ENCODE results near the gene CYSLTR1. TPM values are rescaled to one million over a fixed set of nuclear protein-coding genes. Genes with fewer than 3 reads are reported as not detected.
"Not testable (repeated sequence)": the region's sequence is repeated elsewhere in the genome, so short reads cannot be mapped to it uniquely, and the experiment has no call there.

The CYSLTR1 gene
- total RNA-seq, 2 experiments from 2014 or later: 0.29 to 0.45 TPM

GRCh38 chrX:78314561-78314960 lies 12.8 kb downstream of the CYSLTR1 start:
- Mint-ChIP-seq H3K27ac (no peak overlapping the region), H3K27me3 (no peaks in the 10 kb centered on the region), H3K36me3 (ENCODE audit: low read depth) (no peaks in the 10 kb centered on the region), H3K4me1 (ENCODE audit: low read depth) (peaks cover 20% of the 10 kb centered on the region), H3K9me3 (peaks cover 2% of the 10 kb centered on the region), H3K4me3 (no peak overlapping the region)
- intact Hi-C loops (cut with micrococcal nuclease): no loop called here
- peak; percentile 32 for DNase-seq
- ATAC-seq: peak; percentile 92
- CTCF ChIA-PET: interaction anchor here (1.2 kb wide), 1 partner anchor 70 kb away, joined by 3 read pairs; no protein-coding TSS in a partner anchor
- POLR2A ChIA-PET: no interaction called here
- TF ChIP-seq, protein P1, sequence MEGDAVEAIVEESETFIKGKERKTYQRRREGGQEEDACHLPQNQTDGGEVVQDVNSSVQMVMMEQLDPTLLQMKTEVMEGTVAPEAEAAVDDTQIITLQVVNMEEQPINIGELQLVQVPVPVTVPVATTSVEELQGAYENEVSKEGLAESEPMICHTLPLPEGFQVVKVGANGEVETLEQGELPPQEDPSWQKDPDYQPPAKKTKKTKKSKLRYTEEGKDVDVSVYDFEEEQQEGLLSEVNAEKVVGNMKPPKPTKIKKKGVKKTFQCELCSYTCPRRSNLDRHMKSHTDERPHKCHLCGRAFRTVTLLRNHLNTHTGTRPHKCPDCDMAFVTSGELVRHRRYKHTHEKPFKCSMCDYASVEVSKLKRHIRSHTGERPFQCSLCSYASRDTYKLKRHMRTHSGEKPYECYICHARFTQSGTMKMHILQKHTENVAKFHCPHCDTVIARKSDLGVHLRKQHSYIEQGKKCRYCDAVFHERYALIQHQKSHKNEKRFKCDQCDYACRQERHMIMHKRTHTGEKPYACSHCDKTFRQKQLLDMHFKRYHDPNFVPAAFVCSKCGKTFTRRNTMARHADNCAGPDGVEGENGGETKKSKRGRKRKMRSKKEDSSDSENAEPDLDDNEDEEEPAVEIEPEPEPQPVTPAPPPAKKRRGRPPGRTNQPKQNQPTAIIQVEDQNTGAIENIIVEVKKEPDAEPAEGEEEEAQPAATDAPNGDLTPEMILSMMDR (IDR thresholded peaks at IDR 0.05): no peak

DNA sequence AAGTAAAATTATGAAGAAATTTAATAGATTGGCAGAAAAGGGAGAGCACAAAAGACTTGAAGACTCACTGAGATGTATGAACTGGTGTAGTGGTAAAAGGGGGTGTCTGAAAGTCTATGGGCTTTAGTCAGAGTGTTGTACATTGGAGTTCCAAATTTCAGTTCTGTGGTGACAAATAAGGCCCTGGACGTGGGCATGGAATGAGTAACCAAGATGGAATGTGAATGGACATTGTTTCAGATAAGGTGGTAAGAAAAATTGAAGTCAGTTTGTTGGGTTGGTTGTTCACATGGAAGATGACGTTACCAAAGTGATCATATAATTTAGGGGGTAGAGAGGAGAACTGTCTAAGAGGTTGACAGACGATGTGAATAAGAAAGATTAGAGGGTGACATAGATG lies 13.9 kb downstream of the CYSLTR1 start:
- Mint-ChIP-seq H3K27ac (no peak overlapping the region), H3K36me3 (ENCODE audit: low read depth) (no peaks in the 10 kb centered on the region), H3K27me3 (no peaks in the 10 kb centered on the region), H3K9me3 (peaks cover 2% of the 10 kb centered on the region), H3K4me1 (ENCODE audit: low read depth) (peaks cover 20% of the 10 kb centered on the region), H3K4me3 (no peak overlapping the region)
- POLR2A ChIA-PET: no interaction called here
- CTCF ChIA-PET: interaction anchor here (1.2 kb wide), 1 partner anchor 71 kb away, joined by 3 read pairs; no protein-coding TSS in a partner anchor
- ATAC-seq (no peak), DNase-seq (no peak)
- intact Hi-C loops (cut with micrococcal nuclease): no loop called here
- TF ChIP-seq, protein P1 (IDR thresholded peaks at IDR 0.05): no peak

DNA sequence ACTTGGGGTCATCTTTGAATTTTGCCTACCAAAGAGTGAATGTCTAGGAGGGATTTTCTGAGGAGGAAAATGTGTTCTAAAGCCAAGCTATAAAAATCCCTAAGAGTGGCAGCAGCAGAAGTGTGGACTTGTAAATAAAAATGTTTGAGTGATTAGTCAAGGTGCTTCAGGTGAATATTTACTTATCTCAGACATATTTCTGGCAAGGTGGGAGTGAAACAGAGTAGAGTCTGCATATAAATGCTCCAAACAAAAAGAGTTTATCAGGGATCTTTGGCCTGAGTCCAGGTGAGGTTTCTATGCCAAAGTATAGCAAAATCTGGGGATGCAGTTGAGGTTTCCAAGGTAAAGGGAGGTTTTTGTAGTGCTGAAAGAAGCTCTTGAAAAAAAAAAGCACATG lies 19.7 kb downstream of the CYSLTR1 start:
- Mint-ChIP-seq H3K9me3 (peaks cover 2% of the 10 kb centered on the region), H3K4me3 (no peak overlapping the region), H3K36me3 (ENCODE audit: low read depth) (no peaks in the 10 kb centered on the region), H3K27ac (no peak overlapping the region), H3K4me1 (ENCODE audit: low read depth) (peaks cover 5% of the 10 kb centered on the region), H3K27me3 (no peaks in the 10 kb centered on the region)
- CTCF ChIA-PET: no interaction called here
- ATAC-seq (no peak), DNase-seq (no peak)
- intact Hi-C loops (cut with micrococcal nuclease): no loop called here
- TF ChIP-seq, protein P1 (IDR thresholded peaks at IDR 0.05): no peak
- POLR2A ChIA-PET: no interaction called here

DNA sequence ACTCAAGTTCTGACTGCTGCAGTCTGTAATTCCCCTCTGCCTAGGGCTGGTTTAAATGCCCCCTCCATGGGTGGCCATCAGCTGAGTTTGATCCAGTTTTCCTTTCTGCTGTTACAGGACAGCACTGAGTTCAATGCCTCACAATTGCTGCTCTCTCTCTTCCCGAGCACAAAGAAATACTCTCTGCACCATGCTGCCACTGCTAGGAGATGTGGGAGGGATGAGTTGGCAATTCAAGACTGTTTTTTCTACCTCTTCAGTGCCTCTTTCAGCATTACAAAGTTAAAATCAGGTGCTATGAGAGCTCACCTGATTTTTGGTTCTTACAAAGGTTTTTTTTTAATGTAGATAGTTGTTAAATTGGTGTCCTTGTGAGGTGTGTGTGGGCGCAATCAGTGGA lies 24.3 kb downstream of the CYSLTR1 start:
- CTCF ChIA-PET: no interaction called here
- no peak for ATAC-seq
- intact Hi-C loops (cut with micrococcal nuclease): no loop called here
- Mint-ChIP-seq H3K27me3 (no peaks in the 10 kb centered on the region), H3K36me3 (ENCODE audit: low read depth) (peaks cover 3% of the 10 kb centered on the region), H3K9me3 (peaks cover 12% of the 10 kb centered on the region), H3K27ac (no peak overlapping the region), H3K4me1 (ENCODE audit: low read depth) (no peaks in the 10 kb centered on the region), H3K4me3 (no peak overlapping the region)
- TF ChIP-seq, protein P1 (IDR thresholded peaks at IDR 0.05): no peak
- POLR2A ChIA-PET: no interaction called here
- no peak for DNase-seq

DNA sequence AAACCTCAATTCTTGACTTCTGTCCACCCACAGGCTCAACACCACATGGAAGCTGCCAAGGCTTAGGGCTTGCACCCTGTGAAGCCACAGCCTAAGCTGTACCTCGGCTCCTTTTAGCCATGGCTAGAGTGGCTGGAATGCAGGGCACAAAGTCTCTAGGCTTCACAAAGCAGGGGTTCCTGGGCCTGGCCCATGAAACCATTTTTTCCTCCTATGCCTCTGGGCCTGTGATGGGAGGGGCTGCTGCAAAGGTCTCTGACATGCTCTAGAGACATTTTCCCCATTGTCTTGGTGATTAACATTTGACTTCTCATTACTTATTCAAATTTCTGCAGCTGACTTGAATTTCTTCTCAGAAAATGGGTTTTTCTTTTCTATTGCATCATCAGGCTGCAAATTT lies 26.5 kb downstream of the CYSLTR1 start:
- CTCF ChIA-PET; H3K27ac Mint-ChIP-seq; H3K27me3 Mint-ChIP-seq; H3K4me3 Mint-ChIP-seq; ATAC-seq; H3K36me3 Mint-ChIP-seq (ENCODE audit: low read depth); intact Hi-C loops (cut with micrococcal nuclease); H3K4me1 Mint-ChIP-seq (ENCODE audit: low read depth); DNase-seq; POLR2A ChIA-PET: not testable (repeated sequence)
- peaks cover 14% of the 10 kb centered on the region for H3K9me3 Mint-ChIP-seq

GRCh38 chrX:78283511-78283910 lies 43.9 kb downstream of the CYSLTR1 start:
- Mint-ChIP-seq H3K9me3 (peaks cover 3% of the 10 kb centered on the region), H3K4me3 (no peak overlapping the region)
- CTCF ChIA-PET: no interaction called here

More at GRCh38 chrX:78283511-78283910, 43.9 kb downstream of the CYSLTR1 start:
- POLR2A ChIA-PET: no interaction called here
- no peak for DNase-seq
- ATAC-seq: no peak
- Mint-ChIP-seq H3K27ac (no peak overlapping the region), H3K4me1 (ENCODE audit: low read depth) (no peaks in the 10 kb centered on the region), H3K27me3 (no peaks in the 10 kb centered on the region), H3K36me3 (ENCODE audit: low read depth) (no peaks in the 10 kb centered on the region)
- intact Hi-C loops (cut with micrococcal nuclease): no loop called here
- TF ChIP-seq, protein P1 (IDR thresholded peaks at IDR 0.05): no peak

Data from activated CD8-positive, alpha-beta T cell treated with anti-CD3 and anti-CD28 coated beads for 36 hours (primary cell).